ENCODE measurements around the gene MAS1. TPM values are rescaled to one million over a fixed set of nuclear protein-coding genes. Genes with fewer than 3 reads are reported as not detected.
A peak's percentile ranks its signal among the peaks of the same experiment; 100 is the strongest.

The MAS1 gene
- total RNA-seq, 1 donor from 2014 or later = not detected

GRCh38 chr6:159904497-159904911 lies 13.7 kb downstream of the MAS1 start:
- no peak for DNase-seq (ENCODE audit: low read depth)
- FAIRE-seq = peak; percentile 83
- no peak for TF ChIP-seq CTCF (IDR thresholded peaks at IDR 0.05; ENCODE audit: insufficient read depth, low read length, severe bottlenecking)
- Histone ChIP-seq H3K27me3 (ENCODE audit: control insufficient read depth, insufficient read depth, low read length) (no peaks in the 10 kb centered on the region), H3K4me3 (ENCODE audit: low read depth, low read length) (no peak overlapping the region), H3K36me3 (ENCODE audit: control insufficient read depth, insufficient read depth, low read length) (no peaks in the 10 kb centered on the region)

- FAIRE-seq = no peak
- TF ChIP-seq CTCF (IDR thresholded peaks at IDR 0.05; ENCODE audit: insufficient read depth, low read length, severe bottlenecking) = no peak
- Histone ChIP-seq H3K27me3 (ENCODE audit: control insufficient read depth, insufficient read depth, low read length) (peaks cover 2% of the 10 kb centered on the region), H3K4me3 (ENCODE audit: low read depth, low read length) (no peak overlapping the region), H3K36me3 (ENCODE audit: control insufficient read depth, insufficient read depth, low read length) (no peaks in the 10 kb centered on the region)
- DNase-seq (ENCODE audit: low read depth) = no peak
Observed at GRCh38 chr6:159906400-159906799, 15.6 kb downstream of the MAS1 start.

GRCh38 chr6:159908535-159908934 lies 17.7 kb downstream of the MAS1 start:
- TF ChIP-seq CTCF (IDR thresholded peaks at IDR 0.05; ENCODE audit: insufficient read depth, low read length, severe bottlenecking) = no peak
- H3K4me3 ChIP-seq (ENCODE audit: low read depth, low read length) = no peak overlapping the region
- no peaks in the 10 kb centered on the region for H3K36me3 ChIP-seq (ENCODE audit: control insufficient read depth, insufficient read depth, low read length)
- peaks cover 2% of the 10 kb centered on the region for H3K27me3 ChIP-seq (ENCODE audit: control insufficient read depth, insufficient read depth, low read length)
- DNase-seq (ENCODE audit: low read depth) (no peak), FAIRE-seq (no peak)

- no peak for FAIRE-seq
- TF ChIP-seq CTCF (IDR thresholded peaks at IDR 0.05; ENCODE audit: insufficient read depth, low read length, severe bottlenecking) = no peak
- DNase-seq (ENCODE audit: low read depth) = no peak
- no peak overlapping the region for H3K4me3 ChIP-seq (ENCODE audit: low read depth, low read length)
- peaks cover 2% of the 10 kb centered on the region for H3K27me3 ChIP-seq (ENCODE audit: control insufficient read depth, insufficient read depth, low read length)
- no peaks in the 10 kb centered on the region for H3K36me3 ChIP-seq (ENCODE audit: control insufficient read depth, insufficient read depth, low read length)
Observed at GRCh38 chr6:159908979-159909378, 18.2 kb downstream of the MAS1 start.

GRCh38 chr6:159910342-159910741 lies 19.6 kb downstream of the MAS1 start:
- TF ChIP-seq CTCF (IDR thresholded peaks at IDR 0.05; ENCODE audit: insufficient read depth, low read length, severe bottlenecking) = no peak
- peaks cover 2% of the 10 kb centered on the region for H3K27me3 ChIP-seq (ENCODE audit: control insufficient read depth, insufficient read depth, low read length)
- H3K36me3 ChIP-seq (ENCODE audit: control insufficient read depth, insufficient read depth, low read length) = no peaks in the 10 kb centered on the region
- H3K4me3 ChIP-seq (ENCODE audit: low read depth, low read length) = no peak overlapping the region
- peak; percentile 18 for FAIRE-seq
- no peak for DNase-seq (ENCODE audit: low read depth)

GRCh38 chr6:159913375-159913774 lies 22.6 kb downstream of the MAS1 start:
- no peak overlapping the region for H3K4me3 ChIP-seq (ENCODE audit: low read depth, low read length)
- no peaks in the 10 kb centered on the region for H3K36me3 ChIP-seq (ENCODE audit: control insufficient read depth, insufficient read depth, low read length)
- peaks cover 2% of the 10 kb centered on the region for H3K27me3 ChIP-seq (ENCODE audit: control insufficient read depth, insufficient read depth, low read length)
- peak; percentile 13 for DNase-seq (ENCODE audit: low read depth)
- no peak for FAIRE-seq
- TF ChIP-seq CTCF (IDR thresholded peaks at IDR 0.05; ENCODE audit: insufficient read depth, low read length, severe bottlenecking) = no peak

Measured in bronchial epithelial cell (primary cell).